G401 (cell line): ENCODE data around the gene ANKRD2. TPM values are rescaled to one million over a fixed set of nuclear protein-coding genes. Genes with fewer than 3 reads are reported as not detected.
A peak's percentile ranks its signal among the peaks of the same experiment; 100 is the strongest.

Experiments used
- DNase-seq: peaks from one replicate; pipeline ENCODE4 v3.0.0-alpha.2; 2015; ENCODE audit warnings: low spot score
- in situ Hi-C: cut with HindIII; loops from 2 replicates; pipeline ENCODE4 v1.10.0; 2016; ENCODE audit warnings: low sequenced_read_pairs, mixed read lengths
- total RNA-seq: library from RNA; depleted of rRNA; stranded (reverse); fragments of >200 nt; shearing (Covaris generic); gene quantifications from 2 replicates; pipeline ENCODE4 v1.2.3, GENCODE V29; 2014

ANKRD2 gene
- total RNA-seq, 1 experiment from 2014 or later, result 0.41 TPM

GRCh38 chr10:97587183-97587582 lies 14.6 kb downstream of the ANKRD2 start:
- in situ Hi-C loops, result no loop called here
- no peak for DNase-seq

- in situ Hi-C loops, result no loop called here
- no peak for DNase-seq
Measured at GRCh38 chr10:97589479-97589878, 16.9 kb downstream of the ANKRD2 start, which contains the start of gene C10orf62. Gene C10orf62 (plus strand): TSS chr10:97589721. CDS start chr10:97589898, 177 bp downstream.

- in situ Hi-C loops, result no loop called here
- no peak for DNase-seq
Measured at GRCh38 chr10:97590082-97590747, 17.6 kb downstream of the ANKRD2 start.

- in situ Hi-C loops, result no loop called here
- no peak for DNase-seq
Measured at GRCh38 chr10:97590748-97591495, 18.3 kb downstream of the ANKRD2 start.

GRCh38 chr10:97593421-97593820 lies 20.8 kb downstream of the ANKRD2 start:
- no peak for DNase-seq
- in situ Hi-C loops, result no loop called here

GRCh38 chr10:97596101-97597082 lies 23.8 kb downstream of the ANKRD2 start:
- DNase-seq, result no peak
- in situ Hi-C loops, result no loop called here

GRCh38 chr10:97597778-97598177 lies 25.2 kb downstream of the ANKRD2 start:
- in situ Hi-C loops, result no loop called here
- DNase-seq, result no peak

GRCh38 chr10:97598407-97599271 lies 26.1 kb downstream of the ANKRD2 start:
- in situ Hi-C loops, result no loop called here
- no peak for DNase-seq

GRCh38 chr10:97599272-97599619 lies 26.7 kb downstream of the ANKRD2 start:
- in situ Hi-C loops, result no loop called here
- DNase-seq, result no peak

GRCh38 chr10:97600616-97601015 lies 28.0 kb downstream of the ANKRD2 start:
- in situ Hi-C loops, result no loop called here

GRCh38 chr10:97601268-97602215 lies 29.0 kb downstream of the ANKRD2 start:
- in situ Hi-C loops, result no loop called here
- DNase-seq, result peak; percentile 83

More at GRCh38 chr10:97600616-97601015, 28.0 kb downstream of the ANKRD2 start:
- peak; percentile 77 for DNase-seq

- peak; percentile 27 for DNase-seq
- in situ Hi-C loops, result no loop called here
Measured at GRCh38 chr10:97607095-97607636, 34.6 kb downstream of the ANKRD2 start.

- DNase-seq, result peak; percentile 94
- in situ Hi-C loops, result no loop called here
Measured at GRCh38 chr10:97608991-97609561, 36.5 kb downstream of the ANKRD2 start.

- in situ Hi-C loops, result no loop called here
- no peak for DNase-seq
Measured at GRCh38 chr10:97611473-97611872, 38.9 kb downstream of the ANKRD2 start.

- peak; percentile 90 for DNase-seq
Measured at GRCh38 chr10:97612386-97612785, 39.8 kb downstream of the ANKRD2 start.

GRCh38 chr10:97618285-97618684 lies 45.7 kb downstream of the ANKRD2 start:
- DNase-seq, result no peak
- in situ Hi-C loops, result no loop called here

More at GRCh38 chr10:97612386-97612785, 39.8 kb downstream of the ANKRD2 start:
- in situ Hi-C loops, result no loop called here

GRCh38 chr10:97618733-97619132 lies 46.2 kb downstream of the ANKRD2 start:
- in situ Hi-C loops, result no loop called here
- no peak for DNase-seq
